ENCODE measurements around the gene IGFBP5. TPM values are rescaled to one million over a fixed set of nuclear protein-coding genes. Genes with fewer than 3 reads are reported as not detected.

The IGFBP5 gene
- total and polyA plus RNA-seq, 2 experiments from 2014 or later: 113 to 232 TPM

DNA sequence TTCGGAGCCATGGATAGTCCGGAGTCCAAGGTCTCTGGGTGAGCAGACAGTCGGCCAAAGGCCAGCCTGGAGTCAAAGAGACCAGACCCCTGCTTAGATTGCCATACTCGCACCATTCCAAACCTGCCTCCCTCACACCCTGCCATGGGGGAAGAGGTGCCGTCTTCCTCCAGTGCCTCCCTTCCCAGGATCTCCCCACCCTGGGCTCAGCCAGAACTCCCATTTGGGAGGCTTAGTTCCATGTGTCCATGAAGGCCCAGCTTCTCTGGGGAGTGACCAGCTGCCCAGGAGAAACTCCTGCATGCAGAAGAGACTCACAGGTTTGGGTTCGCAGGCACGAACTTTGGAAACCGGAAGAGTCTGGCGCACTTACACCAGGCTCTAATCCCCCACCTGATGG, 21.7 kb downstream of the IGFBP5 start:
- Histone ChIP-seq H3K4me3 (no peak overlapping the region), H3K9me3 (ENCODE audit: low read depth) (no peaks in the 10 kb centered on the region), H3K27me3 (no peaks in the 10 kb centered on the region), H3K27ac (no peak overlapping the region), H3K4me2 (no peak overlapping the region), H3K4me1 (ENCODE audit: insufficient read depth) (no peaks in the 10 kb centered on the region), H4K20me1 (ENCODE audit: insufficient read depth, poor library complexity, severe bottlenecking) (no peaks in the 10 kb centered on the region), H2AFZ (no peak overlapping the region), H3K36me3 (replicated peaks; ENCODE audit: insufficient read depth, low read depth) (no peaks in the 10 kb centered on the region), H3K79me2 (no peaks in the 10 kb centered on the region), H3K9me2 (replicated peaks; ENCODE audit: insufficient read depth) (no peaks in the 10 kb centered on the region)
- WGBS (ENCODE audit: low lambda C conversion rate, missing lambda C conversion rate): 95% methylated on average over 9 of the region's 9 CpGs
- TF ChIP-seq EZH2 (IDR thresholded peaks at IDR 0.05; ENCODE audit: borderline replicate concordance): no peak
- TF ChIP-seq, protein P1, sequence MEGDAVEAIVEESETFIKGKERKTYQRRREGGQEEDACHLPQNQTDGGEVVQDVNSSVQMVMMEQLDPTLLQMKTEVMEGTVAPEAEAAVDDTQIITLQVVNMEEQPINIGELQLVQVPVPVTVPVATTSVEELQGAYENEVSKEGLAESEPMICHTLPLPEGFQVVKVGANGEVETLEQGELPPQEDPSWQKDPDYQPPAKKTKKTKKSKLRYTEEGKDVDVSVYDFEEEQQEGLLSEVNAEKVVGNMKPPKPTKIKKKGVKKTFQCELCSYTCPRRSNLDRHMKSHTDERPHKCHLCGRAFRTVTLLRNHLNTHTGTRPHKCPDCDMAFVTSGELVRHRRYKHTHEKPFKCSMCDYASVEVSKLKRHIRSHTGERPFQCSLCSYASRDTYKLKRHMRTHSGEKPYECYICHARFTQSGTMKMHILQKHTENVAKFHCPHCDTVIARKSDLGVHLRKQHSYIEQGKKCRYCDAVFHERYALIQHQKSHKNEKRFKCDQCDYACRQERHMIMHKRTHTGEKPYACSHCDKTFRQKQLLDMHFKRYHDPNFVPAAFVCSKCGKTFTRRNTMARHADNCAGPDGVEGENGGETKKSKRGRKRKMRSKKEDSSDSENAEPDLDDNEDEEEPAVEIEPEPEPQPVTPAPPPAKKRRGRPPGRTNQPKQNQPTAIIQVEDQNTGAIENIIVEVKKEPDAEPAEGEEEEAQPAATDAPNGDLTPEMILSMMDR (IDR thresholded peaks at IDR 0.05; ENCODE audit: poor library complexity): no peak
- TF ChIP-seq EZH2phosphoT487 (IDR thresholded peaks at IDR 0.05; ENCODE audit: low read depth, severe bottlenecking, unreplicated experiment): no peak
- DNase-seq (ENCODE audit: low spot score): no peak

DNA sequence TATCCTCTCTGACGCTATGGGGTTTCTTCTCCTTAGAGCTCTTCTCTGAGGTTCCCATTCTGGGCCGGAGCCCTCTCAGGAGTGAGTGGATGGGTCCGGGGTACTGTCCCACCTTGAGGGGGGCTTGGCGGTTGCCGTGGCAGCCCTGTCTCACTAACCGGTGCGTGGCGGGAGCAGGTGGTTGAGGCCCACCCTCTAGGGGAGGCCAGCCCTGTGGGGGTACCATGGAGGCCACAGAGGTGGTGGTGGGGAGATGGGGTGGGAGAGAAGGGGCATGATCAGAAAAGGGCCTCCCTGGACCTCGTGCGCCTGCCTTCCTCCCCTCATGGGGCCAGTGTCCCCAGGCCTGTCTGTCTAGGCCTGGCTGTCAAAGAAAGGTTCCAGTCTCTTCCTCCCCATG, 22.3 kb downstream of the IGFBP5 start:
- no peaks in the 10 kb centered on the region for H3K9me2 ChIP-seq (replicated peaks; ENCODE audit: insufficient read depth)
- no peaks in the 10 kb centered on the region for H3K27me3 ChIP-seq
- no peaks in the 10 kb centered on the region for H3K9me3 ChIP-seq (ENCODE audit: low read depth)
- H2AFZ ChIP-seq: no peak overlapping the region
- no peak overlapping the region for H3K27ac ChIP-seq
- H3K4me2 ChIP-seq: no peak overlapping the region
- H3K4me3 ChIP-seq: no peak overlapping the region
- TF ChIP-seq, protein P1 (IDR thresholded peaks at IDR 0.05; ENCODE audit: poor library complexity): no peak
- no peak for TF ChIP-seq EZH2 (IDR thresholded peaks at IDR 0.05; ENCODE audit: borderline replicate concordance)
- TF ChIP-seq EZH2phosphoT487 (IDR thresholded peaks at IDR 0.05; ENCODE audit: low read depth, severe bottlenecking, unreplicated experiment): no peak
- no peaks in the 10 kb centered on the region for H3K4me1 ChIP-seq (ENCODE audit: insufficient read depth)
- DNase-seq (ENCODE audit: low spot score): no peak
- WGBS (ENCODE audit: low lambda C conversion rate, missing lambda C conversion rate): 93% methylated on average over 10 of the region's 10 CpGs
- no peaks in the 10 kb centered on the region for H4K20me1 ChIP-seq (ENCODE audit: insufficient read depth, poor library complexity, severe bottlenecking)
- H3K36me3 ChIP-seq (replicated peaks; ENCODE audit: insufficient read depth, low read depth): no peaks in the 10 kb centered on the region
- no peaks in the 10 kb centered on the region for H3K79me2 ChIP-seq

DNA sequence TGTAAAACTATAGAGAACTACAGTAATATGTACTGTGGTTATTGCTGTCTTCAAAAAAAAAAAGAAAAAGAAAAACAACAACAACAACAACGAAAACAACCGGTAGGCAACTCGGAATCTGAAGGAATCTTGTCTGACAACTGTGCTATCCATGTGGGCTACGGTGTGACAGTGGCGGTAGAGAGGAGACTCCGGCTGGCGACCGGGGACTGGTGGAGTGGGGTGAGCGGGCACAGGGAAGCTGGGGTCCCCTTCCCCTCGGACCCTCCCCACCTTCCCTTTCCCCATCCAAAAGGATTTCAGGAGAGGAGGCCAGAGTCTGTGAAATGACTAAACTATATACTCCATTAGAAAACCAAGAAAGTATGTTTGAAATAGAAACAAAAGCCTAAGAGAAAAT, 22.9 kb downstream of the IGFBP5 start:
- H3K4me1 ChIP-seq (ENCODE audit: insufficient read depth): no peaks in the 10 kb centered on the region
- H3K27me3 ChIP-seq: no peaks in the 10 kb centered on the region
- no peak for TF ChIP-seq EZH2 (IDR thresholded peaks at IDR 0.05; ENCODE audit: borderline replicate concordance)
- TF ChIP-seq EZH2phosphoT487 (IDR thresholded peaks at IDR 0.05; ENCODE audit: low read depth, severe bottlenecking, unreplicated experiment): no peak
- TF ChIP-seq, protein P1 (IDR thresholded peaks at IDR 0.05; ENCODE audit: poor library complexity): no peak
- WGBS (ENCODE audit: low lambda C conversion rate, missing lambda C conversion rate): 92% methylated on average over 10 of the region's 10 CpGs
- no peak overlapping the region for H3K4me2 ChIP-seq
- no peaks in the 10 kb centered on the region for H4K20me1 ChIP-seq (ENCODE audit: insufficient read depth, poor library complexity, severe bottlenecking)
- H3K9me3 ChIP-seq (ENCODE audit: low read depth): no peaks in the 10 kb centered on the region
- no peaks in the 10 kb centered on the region for H3K9me2 ChIP-seq (replicated peaks; ENCODE audit: insufficient read depth)
- no peak overlapping the region for H2AFZ ChIP-seq
- no peaks in the 10 kb centered on the region for H3K36me3 ChIP-seq (replicated peaks; ENCODE audit: insufficient read depth, low read depth)
- H3K4me3 ChIP-seq: no peak overlapping the region
- H3K27ac ChIP-seq: no peak overlapping the region
- no peaks in the 10 kb centered on the region for H3K79me2 ChIP-seq
- DNase-seq (ENCODE audit: low spot score): no peak
